NCI-H1105 treated with DMSO at 0.1 percent for 48 hours (cell line): ENCODE measurements around the gene GSTM4.
A peak's percentile ranks its signal among the peaks of the same experiment; 100 is the strongest.
"Not testable (repeated sequence)": the region's sequence is repeated elsewhere in the genome, so short reads cannot be mapped to it uniquely, and the experiment has no call there.

Source experiments
- DNase-seq: peaks from one replicate; lab custom pipeline; 2025; lab: John Stamatoyannopoulos, UW

The GSTM4 gene

DNA sequence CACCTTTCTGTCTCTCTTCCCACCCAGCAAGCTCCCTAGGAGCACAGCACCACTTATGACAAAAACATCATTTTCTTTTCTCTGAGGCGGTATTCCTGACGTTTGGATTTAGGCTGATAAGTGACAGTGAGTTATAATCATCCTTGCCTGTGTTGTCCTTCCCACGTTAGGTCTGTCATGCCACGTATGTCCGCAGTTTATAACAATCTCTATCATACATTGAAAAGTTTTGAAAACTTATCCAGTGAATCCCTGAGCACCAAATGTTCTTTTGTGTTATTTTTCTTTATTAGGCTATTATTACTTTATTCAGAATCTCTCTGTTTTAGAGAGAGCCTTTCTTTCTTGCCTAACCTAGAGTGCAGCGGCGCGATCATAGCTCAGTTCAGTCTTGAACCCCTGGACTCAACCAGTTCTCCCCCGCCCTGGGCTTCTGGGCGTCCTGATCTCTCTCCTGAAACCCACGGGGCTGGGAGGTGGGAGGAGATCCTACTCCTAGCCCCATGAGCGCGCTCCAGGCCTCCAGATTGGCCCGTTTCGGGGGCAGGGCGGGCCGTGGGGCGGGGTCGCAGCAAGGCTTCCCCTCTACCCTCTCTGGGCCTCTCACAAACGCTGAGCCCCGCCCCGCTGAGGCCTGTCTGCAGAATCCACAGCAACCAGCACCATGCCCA lies 11.7 kb downstream of the GSTM4 start, which contains the start of gene GSTM2:
GSTM2 (plus strand) TSS at position 606 of the 671 bp plus-strand sequence; CDS start at position 665, 59 bp downstream.
- DNase-seq: peak; percentile 54

GRCh38 chr1:109668123-109668775 lies 12.3 kb downstream of the GSTM4 start:
- no peak for DNase-seq

GRCh38 chr1:109669246-109669948 lies 13.5 kb downstream of the GSTM4 start:
- DNase-seq: no peak

GRCh38 chr1:109669949-109670302 lies 14.0 kb downstream of the GSTM4 start:
- not testable (repeated sequence) for DNase-seq

GRCh38 chr1:109671067-109671466 lies 15.2 kb downstream of the GSTM4 start:
- no peak for DNase-seq

- DNase-seq: not testable (repeated sequence)
Measured at GRCh38 chr1:109673861-109674260, 18.0 kb downstream of the GSTM4 start.

- not testable (repeated sequence) for DNase-seq
Measured at GRCh38 chr1:109676683-109677381, 20.9 kb downstream of the GSTM4 start.

DNA sequence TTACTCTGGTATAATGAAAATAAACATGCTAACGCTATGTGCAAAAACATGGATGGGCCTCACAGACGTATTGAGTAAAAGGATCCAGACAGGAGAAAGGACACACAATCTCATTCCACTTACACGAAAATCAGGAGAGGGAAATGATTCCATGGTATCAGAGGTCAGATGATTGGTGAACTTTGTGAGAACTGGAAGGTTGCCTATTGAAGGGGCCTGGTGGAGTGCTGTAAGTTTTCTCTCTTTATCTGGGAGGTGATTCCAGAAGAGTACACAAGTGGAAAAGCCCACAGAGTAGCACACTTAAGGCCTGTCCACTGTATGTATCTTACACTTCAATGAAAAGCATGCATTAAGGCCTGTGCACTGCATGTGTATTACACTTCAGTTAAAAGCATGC lies 21.6 kb downstream of the GSTM4 start:
- no peak for DNase-seq

DNA sequence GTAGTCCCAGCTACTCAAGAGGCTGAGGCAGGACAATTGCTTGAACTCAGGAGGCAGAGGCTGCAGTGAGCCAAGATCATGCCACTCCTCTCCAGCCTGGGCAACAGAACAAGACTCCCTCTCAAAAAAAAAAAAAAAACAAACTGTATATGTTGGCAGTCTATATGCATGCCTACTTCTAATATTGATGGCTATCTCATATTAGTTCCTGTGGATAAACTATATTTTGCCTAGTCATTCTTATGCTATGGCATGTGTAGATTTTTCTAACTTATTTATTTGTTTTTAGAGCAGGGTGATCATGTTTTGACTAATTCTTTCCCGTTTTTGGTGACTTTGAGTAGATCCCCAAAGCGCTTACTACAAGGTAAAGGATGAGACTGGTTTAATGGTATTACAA lies 22.7 kb downstream of the GSTM4 start:
- DNase-seq: not testable (repeated sequence)

GRCh38 chr1:109684777-109685176 lies 28.9 kb downstream of the GSTM4 start:
- not testable (repeated sequence) for DNase-seq

GRCh38 chr1:109685399-109685798 lies 29.5 kb downstream of the GSTM4 start:
- DNase-seq: not testable (repeated sequence)

GRCh38 chr1:109685890-109686289 lies 30.0 kb downstream of the GSTM4 start:
- not testable (repeated sequence) for DNase-seq

- DNase-seq: not testable (repeated sequence)
Measured at GRCh38 chr1:109687109-109687508, 31.2 kb downstream of the GSTM4 start.

- no peak for DNase-seq
Measured at GRCh38 chr1:109687641-109688499, 32.0 kb downstream of the GSTM4 start, which contains the start of gene GSTM1. Gene GSTM1, plus strand, starts transcription at chr1:109687817. Its CDS starts 57 bp downstream, at chr1:109687874.

DNA sequence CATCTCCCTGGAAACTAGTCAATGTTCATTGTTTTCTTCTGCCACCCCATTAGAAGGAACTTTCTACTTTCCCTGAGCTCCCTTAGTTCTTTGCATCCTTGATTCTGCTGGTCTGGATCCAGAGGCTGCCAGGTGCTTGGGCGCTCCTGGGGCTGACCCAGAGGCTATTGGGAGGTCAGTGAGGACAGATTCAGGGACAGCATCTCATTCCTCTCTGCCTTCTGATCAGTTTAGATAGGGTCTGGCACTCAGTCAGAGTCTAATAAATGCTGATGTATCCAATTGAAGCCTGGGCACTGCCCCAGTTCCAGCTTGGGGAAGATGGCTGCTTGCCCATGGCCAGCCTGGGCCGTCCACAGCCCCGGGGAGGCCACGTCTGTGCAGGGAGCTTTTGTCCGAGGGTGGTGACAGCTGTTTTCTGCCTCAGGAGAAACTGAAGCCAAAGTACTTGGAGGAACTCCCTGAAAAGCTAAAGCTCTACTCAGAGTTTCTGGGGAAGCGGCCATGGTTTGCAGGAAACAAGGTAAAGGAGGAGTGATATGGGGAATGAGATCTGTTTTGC lies 34.0 kb downstream of the GSTM4 start:
- DNase-seq: no peak

DNA sequence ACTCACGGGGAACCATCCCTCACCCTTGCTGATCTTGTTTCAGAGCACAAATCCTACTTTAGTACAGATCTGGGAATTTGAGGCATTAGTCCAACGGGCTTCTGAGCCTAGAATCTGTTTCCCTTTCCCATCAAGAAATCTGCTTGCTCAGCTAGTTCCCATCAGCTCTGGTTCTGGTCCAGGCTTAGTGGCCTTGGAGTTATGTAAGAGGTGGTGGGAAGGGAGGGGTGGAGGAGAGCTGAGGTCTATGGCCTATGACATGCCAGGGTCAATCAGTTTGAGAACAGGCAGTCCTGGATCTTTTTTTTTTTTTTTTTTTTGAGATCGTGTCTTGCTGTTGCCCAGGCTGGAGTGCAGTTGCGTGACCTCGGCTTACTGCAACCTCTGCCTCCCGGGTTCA lies 35.9 kb downstream of the GSTM4 start:
- DNase-seq: no peak

DNA sequence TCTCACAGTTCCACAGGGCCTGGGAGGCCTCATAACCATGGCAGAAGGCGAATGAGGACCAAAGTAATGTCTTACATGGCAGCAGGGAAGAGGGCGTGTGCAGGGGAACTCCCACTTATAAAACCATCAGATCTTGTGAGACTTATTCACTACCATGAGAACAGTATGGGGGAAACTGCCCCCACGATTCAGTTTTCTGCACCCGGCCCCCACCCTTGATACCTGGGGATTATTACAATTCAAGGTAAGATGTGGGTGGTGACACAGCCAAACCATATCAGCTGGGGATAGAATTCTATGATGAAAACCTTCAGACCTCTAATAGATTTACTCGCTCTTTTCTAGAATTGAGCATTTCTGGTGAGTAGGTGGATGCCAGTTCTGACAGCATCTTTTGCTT lies 38.5 kb downstream of the GSTM4 start:
- not testable (repeated sequence) for DNase-seq

GRCh38 chr1:109695138-109695537 lies 39.2 kb downstream of the GSTM4 start:
- DNase-seq: not testable (repeated sequence)

- no peak for DNase-seq
Measured at GRCh38 chr1:109697066-109697465, 41.2 kb downstream of the GSTM4 start.

DNA sequence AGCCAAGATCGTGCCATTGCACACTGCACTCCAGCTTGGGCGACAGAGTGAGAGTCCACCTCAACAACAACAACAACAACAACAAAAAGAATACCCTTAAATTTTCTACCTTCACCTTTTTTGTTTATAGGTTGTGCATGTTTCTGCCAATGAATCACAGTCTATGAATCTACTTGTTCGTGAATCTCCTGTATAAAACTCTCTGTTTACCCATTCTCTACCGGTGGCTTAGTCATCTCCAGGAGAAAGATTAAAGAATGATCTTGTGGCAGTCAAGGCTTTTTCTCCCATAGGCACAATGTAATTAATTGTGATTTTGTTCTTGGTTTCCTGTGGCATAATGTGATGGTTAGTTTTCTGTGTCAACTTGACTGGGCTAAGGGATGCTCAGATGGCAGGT lies 42.0 kb downstream of the GSTM4 start:
- not testable (repeated sequence) for DNase-seq

GRCh38 chr1:109702940-109703339 lies 47.0 kb downstream of the GSTM4 start:
- DNase-seq: not testable (repeated sequence)
